DOHH2 (cell line): ENCODE data around the gene ENTPD1.

Source experiments
- H3F3A ChIP-seq: fragments of 200-600 bp; sonication (generic), shearing (Covaris generic); 2 replicates; pipeline ENCODE4 v1.6.0; 2016; ENCODE audit warnings: antibody characterized with exemption, mild to moderate bottlenecking; ENCODE audit not compliant: control insufficient read depth, insufficient read depth
- H3K27ac ChIP-seq: fragments of 200-600 bp; sonication (generic); 2 replicates; pipeline ENCODE4 v1.5.1; 2014; ENCODE audit warnings: low read depth, mild to moderate bottlenecking, low read length, moderate library complexity
- H3K27me3 ChIP-seq: fragments of 200-600 bp; sonication (generic); 2 replicates; pipeline ENCODE4 v1.6.1; 2014; ENCODE audit warnings: mild to moderate bottlenecking, low read length, mixed read lengths; ENCODE audit not compliant: control insufficient read depth
- H3K36me3 ChIP-seq: fragments of 200-600 bp; sonication (generic); 2 replicates; pipeline ENCODE4 v1.6.1; 2014; ENCODE audit warnings: mild to moderate bottlenecking, low read length, moderate library complexity, mixed read lengths; ENCODE audit not compliant: control insufficient read depth
- H3K4me1 ChIP-seq: fragments of 200-600 bp; sonication (generic); 2 replicates; pipeline ENCODE4 v1.6.1; 2014; ENCODE audit warnings: mild to moderate bottlenecking, low read length, mixed read lengths; ENCODE audit not compliant: control insufficient read depth
- H3K4me2 ChIP-seq: fragments of 200-600 bp; sonication (generic); 2 replicates; pipeline ENCODE4 v1.6.0; 2014; ENCODE audit warnings: mild to moderate bottlenecking, low read length, moderate library complexity
- H3K4me3 ChIP-seq: fragments of 200-600 bp; sonication (generic); 2 replicates; pipeline ENCODE4 v1.5.1; 2014; ENCODE audit warnings: mild to moderate bottlenecking, low read length, mixed read lengths
- H3K79me2 ChIP-seq: fragments of 200-600 bp; sonication (generic); 2 replicates; pipeline ENCODE4 v1.6.1; 2014; ENCODE audit warnings: mild to moderate bottlenecking, low read length, mixed read lengths; ENCODE audit not compliant: control insufficient read depth
- H3K9me2 ChIP-seq: fragments of 200-600 bp; sonication (generic); replicated peaks from 2 replicates; pipeline ENCODE4 v1.6.1; 2014; ENCODE audit warnings: mild to moderate bottlenecking, low read length, mixed read lengths; ENCODE audit not compliant: control insufficient read depth
- H3K9me3 ChIP-seq: fragments of 200-600 bp; sonication (generic); 2 replicates; pipeline ENCODE4 v1.6.1; 2014; ENCODE audit warnings: antibody characterized with exemption, low read length, mixed read lengths; ENCODE audit not compliant: control insufficient read depth, insufficient read depth
- H4K20me1 ChIP-seq: fragments of 200-600 bp; sonication (generic); 2 replicates; pipeline ENCODE4 v1.6.0; 2014; ENCODE audit warnings: low read depth, mild to moderate bottlenecking, antibody characterized with exemption, low read length, moderate library complexity; ENCODE audit not compliant: control insufficient read depth, insufficient read depth
- CTCF ChIP-seq: fragments of 200-600 bp; sonication (generic); IDR thresholded peaks from one replicate; pipeline ENCODE4 v1.5.1; 2014; ENCODE audit warnings: antibody characterized with exemption, mild to moderate bottlenecking, low read depth, low read length; ENCODE audit not compliant: poor library complexity, severe bottlenecking
- EZH2phosphoT487 ChIP-seq: fragments of 200-600 bp; sonication (generic); IDR thresholded peaks from 2 replicates; pipeline ENCODE4 v1.6.1; 2017; ENCODE audit warnings: borderline replicate concordance, mild to moderate bottlenecking, antibody characterized with exemption, low read length, moderate library complexity, mixed read lengths

The ENTPD1 gene

DNA sequence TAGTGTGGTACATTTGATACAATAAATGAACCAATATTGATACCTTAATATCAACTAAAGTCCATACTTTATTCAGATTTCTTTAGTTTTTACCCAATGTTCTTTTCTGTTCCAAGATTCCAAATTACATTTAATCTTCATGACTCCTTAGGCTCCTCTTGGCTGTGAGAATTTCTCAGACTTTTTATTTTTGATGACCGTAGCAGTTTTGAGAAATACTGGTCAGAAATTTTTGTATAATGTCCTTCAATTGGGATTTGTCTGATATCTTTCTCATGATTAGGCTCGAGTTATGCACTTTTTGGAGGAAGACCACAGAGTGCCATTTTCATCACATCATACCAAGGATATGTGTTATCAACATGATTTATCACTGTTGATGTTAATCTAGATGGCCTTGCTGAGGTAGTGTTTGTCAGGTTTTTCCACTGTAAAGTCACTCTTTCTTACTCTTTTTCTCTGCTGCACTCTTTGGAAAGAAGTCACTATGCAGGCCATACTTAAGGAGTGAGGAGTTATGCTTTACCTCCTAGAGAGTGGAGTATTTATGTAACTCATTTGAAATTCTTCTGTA is 12.9 kb upstream of the ENTPD1 start:
- TF ChIP-seq CTCF (no peak), EZH2phosphoT487 (no peak)
- Histone ChIP-seq H3K9me2 (no peaks in the 10 kb centered on the region), H3K27me3 (no peaks in the 10 kb centered on the region), H3K4me1 (peaks cover 52% of the 10 kb centered on the region), H4K20me1 (no peaks in the 10 kb centered on the region), H3K4me2 (peak overlapping the region; percentile 83), H3K27ac (peak overlapping the region; percentile 86), H3F3A (peaks cover 17% of the 10 kb centered on the region), H3K4me3 (peak overlapping the region; percentile 70), H3K36me3 (0 out of 2 replicates have a peak, but pooled peaks cover 4% of the 10 kb centered on the region), H3K9me3 (no peaks in the 10 kb centered on the region), H3K79me2 (no peaks in the 10 kb centered on the region)

DNA sequence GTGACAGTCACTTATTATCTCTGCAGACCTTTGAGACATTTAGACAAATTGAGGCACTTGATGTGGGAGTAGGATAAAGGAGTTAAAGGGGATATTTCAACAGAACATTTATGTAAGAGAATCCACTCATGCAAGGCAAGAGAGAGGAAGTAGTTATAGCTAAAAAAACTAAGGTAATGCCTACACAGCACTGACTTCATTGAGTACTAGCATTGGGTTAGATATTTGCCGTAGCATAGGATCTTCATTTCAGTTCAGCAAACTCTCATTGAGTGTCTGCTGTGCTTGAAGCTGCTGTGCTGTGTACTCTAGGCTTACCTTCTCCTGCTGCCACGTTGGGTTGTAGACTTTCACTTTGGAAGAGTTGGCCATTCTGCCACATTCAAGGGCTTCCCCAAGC is 10.5 kb upstream of the ENTPD1 start:
- Histone ChIP-seq H3K4me1 (peaks cover 52% of the 10 kb centered on the region), H3K4me3 (peak overlapping the region; percentile 42), H3F3A (peaks cover 20% of the 10 kb centered on the region), H3K4me2 (peak overlapping the region; percentile 50), H4K20me1 (no peaks in the 10 kb centered on the region), H3K9me3 (no peaks in the 10 kb centered on the region), H3K36me3 (0 out of 2 replicates have a peak, but pooled peaks cover 4% of the 10 kb centered on the region), H3K9me2 (no peaks in the 10 kb centered on the region), H3K79me2 (no peaks in the 10 kb centered on the region), H3K27ac (peak overlapping the region; percentile 25), H3K27me3 (no peaks in the 10 kb centered on the region)
- no peak for TF ChIP-seq EZH2phosphoT487
- TF ChIP-seq CTCF: no peak

- 0 out of 2 replicates have a peak, but pooled peaks cover 4% of the 10 kb centered on the region for H3K36me3 ChIP-seq
- no peaks in the 10 kb centered on the region for H3K9me2 ChIP-seq
- H3K4me3 ChIP-seq: no peak overlapping the region
- no peak overlapping the region for H3K4me2 ChIP-seq
- no peak overlapping the region for H3K27ac ChIP-seq
- no peaks in the 10 kb centered on the region for H4K20me1 ChIP-seq
- no peaks in the 10 kb centered on the region for H3K9me3 ChIP-seq
- TF ChIP-seq CTCF (no peak), EZH2phosphoT487 (no peak)
- peaks cover 27% of the 10 kb centered on the region for H3K4me1 ChIP-seq
- no peaks in the 10 kb centered on the region for H3K79me2 ChIP-seq
- H3F3A ChIP-seq: peaks cover 9% of the 10 kb centered on the region
- no peaks in the 10 kb centered on the region for H3K27me3 ChIP-seq
Measured at GRCh38 chr10:95748349-95748748, 7.6 kb upstream of the ENTPD1 start.
